ENCODE measurements around the gene RASGRF2. TPM values are rescaled to one million over a fixed set of nuclear protein-coding genes. Genes with fewer than 3 reads are reported as not detected.

The RASGRF2 gene, protein sequence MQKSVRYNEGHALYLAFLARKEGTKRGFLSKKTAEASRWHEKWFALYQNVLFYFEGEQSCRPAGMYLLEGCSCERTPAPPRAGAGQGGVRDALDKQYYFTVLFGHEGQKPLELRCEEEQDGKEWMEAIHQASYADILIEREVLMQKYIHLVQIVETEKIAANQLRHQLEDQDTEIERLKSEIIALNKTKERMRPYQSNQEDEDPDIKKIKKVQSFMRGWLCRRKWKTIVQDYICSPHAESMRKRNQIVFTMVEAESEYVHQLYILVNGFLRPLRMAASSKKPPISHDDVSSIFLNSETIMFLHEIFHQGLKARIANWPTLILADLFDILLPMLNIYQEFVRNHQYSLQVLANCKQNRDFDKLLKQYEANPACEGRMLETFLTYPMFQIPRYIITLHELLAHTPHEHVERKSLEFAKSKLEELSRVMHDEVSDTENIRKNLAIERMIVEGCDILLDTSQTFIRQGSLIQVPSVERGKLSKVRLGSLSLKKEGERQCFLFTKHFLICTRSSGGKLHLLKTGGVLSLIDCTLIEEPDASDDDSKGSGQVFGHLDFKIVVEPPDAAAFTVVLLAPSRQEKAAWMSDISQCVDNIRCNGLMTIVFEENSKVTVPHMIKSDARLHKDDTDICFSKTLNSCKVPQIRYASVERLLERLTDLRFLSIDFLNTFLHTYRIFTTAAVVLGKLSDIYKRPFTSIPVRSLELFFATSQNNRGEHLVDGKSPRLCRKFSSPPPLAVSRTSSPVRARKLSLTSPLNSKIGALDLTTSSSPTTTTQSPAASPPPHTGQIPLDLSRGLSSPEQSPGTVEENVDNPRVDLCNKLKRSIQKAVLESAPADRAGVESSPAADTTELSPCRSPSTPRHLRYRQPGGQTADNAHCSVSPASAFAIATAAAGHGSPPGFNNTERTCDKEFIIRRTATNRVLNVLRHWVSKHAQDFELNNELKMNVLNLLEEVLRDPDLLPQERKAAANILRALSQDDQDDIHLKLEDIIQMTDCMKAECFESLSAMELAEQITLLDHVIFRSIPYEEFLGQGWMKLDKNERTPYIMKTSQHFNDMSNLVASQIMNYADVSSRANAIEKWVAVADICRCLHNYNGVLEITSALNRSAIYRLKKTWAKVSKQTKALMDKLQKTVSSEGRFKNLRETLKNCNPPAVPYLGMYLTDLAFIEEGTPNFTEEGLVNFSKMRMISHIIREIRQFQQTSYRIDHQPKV (N-terminal part only)
- 10 to 100 TPM; 10.0 to 11.6 TPM for total RNA-seq

DNA sequence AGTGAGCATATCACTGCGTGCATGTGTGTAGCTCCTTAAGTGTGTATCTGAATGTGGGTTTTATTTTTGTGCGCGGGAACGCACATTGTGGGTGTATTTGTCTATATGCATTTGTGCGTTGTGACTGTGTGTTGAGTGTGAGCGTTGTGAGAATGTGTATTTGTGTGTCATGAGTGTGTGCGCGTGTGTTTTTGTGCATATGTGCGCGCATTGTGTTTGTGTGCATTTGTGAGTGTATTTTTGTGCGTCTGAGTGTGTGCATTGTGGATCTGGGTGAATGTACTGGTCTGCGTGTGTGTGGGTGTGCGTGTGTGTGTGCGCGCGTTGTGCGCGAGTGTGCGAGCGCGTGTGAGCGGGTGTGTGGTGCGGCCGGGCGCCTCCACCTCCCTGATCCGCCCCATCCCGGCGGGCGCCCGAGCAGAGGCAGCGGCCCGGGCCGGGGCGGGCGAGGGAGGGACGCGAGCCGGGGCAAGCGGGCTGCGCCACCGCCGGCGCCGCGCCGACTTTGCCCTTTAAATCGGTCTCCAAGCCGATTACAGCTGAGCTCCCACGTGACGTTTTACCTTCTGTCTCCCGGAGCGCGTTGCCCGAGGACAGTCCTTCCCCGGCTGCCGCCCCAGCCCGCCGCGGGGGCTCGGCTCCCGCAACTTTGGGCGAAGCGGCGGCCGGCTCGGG is at the start of gene RASGRF2:
TSS of gene RASGRF2 (plus strand) at position 596 of the 675 bp plus-strand sequence. CDS start 376 bp downstream, outside the sequence.
- Mint-ChIP-seq H3K4me1 (ENCODE audit: low read depth) (peaks cover 62% of the 10 kb centered on the region), H3K36me3 (ENCODE audit: low read depth) (peaks cover 3% of the 10 kb centered on the region), H3K9me3 (ENCODE audit: insufficient read depth) (no peaks in the 10 kb centered on the region), H3K27ac (peak within 1 kb of the TSS; percentile 79), H3K4me3 (peak within 1 kb of the TSS; percentile 85), H3K27me3 (ENCODE audit: low read depth) (peaks cover 5% of the 10 kb centered on the region)
- peak; percentile 54 for ATAC-seq
- CTCF ChIA-PET: interaction anchor here (2.3 kb wide), 1 partner anchor 148 kb away, joined by 10 read pairs; no protein-coding TSS in a partner anchor
- POLR2A ChIA-PET: interaction anchor here (1.0 kb wide), 1 partner anchor 306 kb away, joined by 3 read pairs; the partner anchor contains the start of gene MSH3
- DNase-seq: peak; percentile 70

DNA sequence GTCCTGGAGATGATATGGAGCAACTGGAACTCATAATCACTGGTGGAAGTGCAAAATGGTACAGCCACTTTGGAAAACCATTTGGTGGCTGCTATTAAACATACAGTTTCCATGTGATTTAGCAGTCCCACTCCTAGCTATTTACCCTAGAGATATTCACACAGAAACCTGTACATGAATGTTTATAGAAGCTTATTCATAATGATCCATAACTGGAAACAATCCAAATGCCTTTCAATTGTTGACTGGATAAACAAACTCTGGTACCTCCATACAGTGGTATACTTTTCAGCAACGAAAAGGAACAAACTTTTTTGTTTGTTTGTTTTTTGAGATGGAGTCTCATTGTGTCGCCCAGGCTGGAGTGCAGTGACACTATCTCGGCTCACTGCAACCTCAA is 47.7 kb upstream of the RASGRF2 start:
- Mint-ChIP-seq H3K27ac (no peak overlapping the region), H3K27me3 (ENCODE audit: low read depth) (no peaks in the 10 kb centered on the region), H3K36me3 (ENCODE audit: low read depth) (no peaks in the 10 kb centered on the region), H3K4me3 (no peak overlapping the region), H3K4me1 (ENCODE audit: low read depth) (peaks cover 3% of the 10 kb centered on the region), H3K9me3 (ENCODE audit: insufficient read depth) (no peaks in the 10 kb centered on the region)
- CTCF ChIA-PET: no interaction called here
- DNase-seq (no peak), ATAC-seq (no peak)
- POLR2A ChIA-PET: no interaction called here

DNA sequence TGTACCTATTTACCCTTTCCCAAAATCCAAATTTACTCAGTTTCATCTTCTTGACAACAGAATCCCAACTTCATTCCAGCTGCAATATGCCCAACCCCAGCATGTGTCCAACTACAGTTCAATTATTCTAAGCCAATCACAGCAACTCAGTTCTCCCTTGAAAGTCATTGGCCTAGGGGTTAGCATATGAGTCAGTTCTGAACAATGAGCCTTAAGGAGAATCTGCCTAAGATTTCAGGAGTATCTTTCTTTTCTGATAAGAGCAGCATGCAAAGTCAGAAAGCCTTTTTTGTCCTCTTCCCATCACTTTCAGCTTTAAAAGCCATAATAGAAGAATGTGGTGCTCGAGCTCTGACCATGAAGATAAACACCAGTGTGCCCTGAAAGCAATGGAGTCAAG is 44.4 kb upstream of the RASGRF2 start:
- no peak overlapping the region for H3K27ac Mint-ChIP-seq
- no peaks in the 10 kb centered on the region for H3K27me3 Mint-ChIP-seq (ENCODE audit: low read depth)
- H3K36me3 Mint-ChIP-seq (ENCODE audit: low read depth): no peaks in the 10 kb centered on the region
- ATAC-seq (no peak), DNase-seq (no peak)
- CTCF ChIA-PET: interaction anchor here (0.5 to 1.8 kb wide), 3 partner anchors 192 to 1128 kb away, joined by 3 to 10 read pairs (median 4); no protein-coding TSS in a partner anchor
- POLR2A ChIA-PET: no interaction called here
- H3K9me3 Mint-ChIP-seq (ENCODE audit: insufficient read depth): no peaks in the 10 kb centered on the region
- no peak overlapping the region for H3K4me3 Mint-ChIP-seq
- H3K4me1 Mint-ChIP-seq (ENCODE audit: low read depth): peaks cover 11% of the 10 kb centered on the region

DNA sequence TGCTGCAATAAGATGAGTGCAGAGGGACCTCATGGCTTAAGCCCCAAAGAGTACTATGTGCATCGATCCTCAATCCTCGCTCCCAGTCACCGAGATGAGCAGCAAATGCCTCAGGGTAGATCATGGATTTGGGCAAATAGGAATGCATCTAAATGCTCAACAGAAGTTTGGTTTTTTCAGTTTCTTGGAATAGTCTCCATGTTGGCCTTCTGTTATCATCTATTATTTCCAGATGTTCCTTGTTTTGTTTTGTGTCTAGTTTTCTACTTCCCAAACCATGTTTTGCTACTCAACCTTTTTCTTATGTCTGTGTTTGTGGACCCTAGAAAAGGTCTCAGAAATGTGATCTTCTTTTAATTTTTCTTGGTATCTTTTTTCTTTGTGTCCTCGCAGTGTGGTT is 43.5 kb upstream of the RASGRF2 start:
- Mint-ChIP-seq H3K27me3 (ENCODE audit: low read depth) (no peaks in the 10 kb centered on the region), H3K36me3 (ENCODE audit: low read depth) (no peaks in the 10 kb centered on the region), H3K27ac (no peak overlapping the region), H3K9me3 (ENCODE audit: insufficient read depth) (no peaks in the 10 kb centered on the region), H3K4me3 (no peak overlapping the region), H3K4me1 (ENCODE audit: low read depth) (peaks cover 11% of the 10 kb centered on the region)
- DNase-seq (no peak), ATAC-seq (no peak)
- ChIA-PET CTCF (interaction anchor here (1.8 kb wide), 1 partner anchor 191 kb away, joined by 10 read pairs; no protein-coding TSS in a partner anchor), POLR2A (no interaction called here)

DNA sequence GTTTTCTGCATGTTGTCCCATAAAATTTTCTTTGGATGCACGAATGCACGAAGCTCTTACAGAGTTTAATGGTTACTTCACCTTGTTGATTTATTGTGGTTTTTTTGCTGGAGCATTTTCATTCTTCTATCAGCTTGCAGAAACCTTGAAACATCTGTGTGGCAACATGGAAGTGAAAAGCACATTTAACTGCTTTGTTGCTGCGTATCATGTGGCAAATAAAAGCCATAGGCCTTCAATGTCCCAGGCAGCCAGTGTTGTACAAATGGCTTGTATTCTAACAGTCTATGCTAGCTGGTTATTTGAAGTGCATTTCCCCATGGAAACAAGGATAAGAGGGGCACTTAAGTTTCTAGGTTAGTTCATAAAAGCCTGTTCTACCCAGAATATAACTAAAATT is 42.5 kb upstream of the RASGRF2 start:
- no peaks in the 10 kb centered on the region for H3K9me3 Mint-ChIP-seq (ENCODE audit: insufficient read depth)
- peaks cover 11% of the 10 kb centered on the region for H3K4me1 Mint-ChIP-seq (ENCODE audit: low read depth)
- no peak overlapping the region for H3K27ac Mint-ChIP-seq
- DNase-seq (no peak), ATAC-seq (no peak)
- peaks cover 4% of the 10 kb centered on the region for H3K27me3 Mint-ChIP-seq (ENCODE audit: low read depth)
- H3K4me3 Mint-ChIP-seq: no peak overlapping the region
- POLR2A ChIA-PET: no interaction called here
- CTCF ChIA-PET: interaction anchor here (0.5 kb wide), 1 partner anchor 21 kb away, joined by 3 read pairs; no protein-coding TSS in a partner anchor
- no peaks in the 10 kb centered on the region for H3K36me3 Mint-ChIP-seq (ENCODE audit: low read depth)

DNA sequence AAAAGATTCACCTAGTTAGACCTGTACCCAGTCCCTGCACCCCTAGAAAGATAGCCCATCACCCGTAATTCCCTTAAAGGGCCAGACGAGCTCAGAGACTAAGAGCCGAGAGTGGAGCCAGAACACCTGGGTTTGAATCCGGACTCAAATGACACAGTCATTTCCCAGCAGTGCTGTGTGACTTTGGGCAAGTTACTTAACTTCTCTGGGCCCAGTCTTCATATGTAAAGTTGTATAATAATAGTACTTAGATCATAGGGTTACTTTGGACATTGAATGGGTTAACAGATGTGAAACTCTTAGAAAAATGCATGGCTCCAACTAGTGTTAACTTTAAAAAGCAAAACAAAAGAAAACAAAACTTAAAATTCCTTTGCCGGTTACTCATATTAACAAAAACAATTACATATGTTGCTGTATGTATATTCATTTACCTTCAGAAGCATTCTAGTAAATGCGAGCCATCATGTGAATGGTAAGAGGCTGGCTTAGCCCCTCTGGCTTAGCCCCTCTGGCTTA is 40.4 kb upstream of the RASGRF2 start:
- CTCF ChIA-PET: no interaction called here
- Mint-ChIP-seq H3K27me3 (ENCODE audit: low read depth) (peaks cover 4% of the 10 kb centered on the region), H3K4me1 (ENCODE audit: low read depth) (peaks cover 11% of the 10 kb centered on the region), H3K9me3 (ENCODE audit: insufficient read depth) (no peaks in the 10 kb centered on the region), H3K27ac (no peak overlapping the region), H3K4me3 (no peak overlapping the region), H3K36me3 (ENCODE audit: low read depth) (no peaks in the 10 kb centered on the region)
- DNase-seq (no peak), ATAC-seq (no peak)
- POLR2A ChIA-PET: no interaction called here

DNA sequence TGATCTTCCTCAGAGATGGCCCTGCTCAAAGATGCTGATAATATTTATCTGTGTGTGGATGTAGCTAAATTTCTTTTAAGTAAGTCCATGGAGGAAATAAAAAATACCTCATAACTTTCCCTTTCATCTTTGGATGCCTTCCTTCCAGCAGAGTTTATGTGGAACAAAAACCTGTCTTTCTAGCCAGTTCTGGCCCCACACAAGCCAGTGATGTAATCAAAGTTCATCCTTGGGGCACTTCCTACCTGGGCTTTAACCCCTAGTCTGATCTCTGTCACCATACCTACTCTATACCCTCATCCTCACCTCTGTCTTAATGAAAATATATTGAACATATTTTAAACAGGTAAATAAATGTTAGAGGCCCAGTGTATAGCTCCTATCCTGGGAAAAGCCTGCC is 39.8 kb upstream of the RASGRF2 start:
- H3K27ac Mint-ChIP-seq: no peak overlapping the region
- no peak for ATAC-seq
- H3K9me3 Mint-ChIP-seq (ENCODE audit: insufficient read depth): no peaks in the 10 kb centered on the region
- DNase-seq: no peak
- ChIA-PET POLR2A (no interaction called here), CTCF (no interaction called here)
- H3K27me3 Mint-ChIP-seq (ENCODE audit: low read depth): peaks cover 4% of the 10 kb centered on the region
- H3K4me3 Mint-ChIP-seq: no peak overlapping the region
- H3K4me1 Mint-ChIP-seq (ENCODE audit: low read depth): peaks cover 11% of the 10 kb centered on the region
- H3K36me3 Mint-ChIP-seq (ENCODE audit: low read depth): no peaks in the 10 kb centered on the region

DNA sequence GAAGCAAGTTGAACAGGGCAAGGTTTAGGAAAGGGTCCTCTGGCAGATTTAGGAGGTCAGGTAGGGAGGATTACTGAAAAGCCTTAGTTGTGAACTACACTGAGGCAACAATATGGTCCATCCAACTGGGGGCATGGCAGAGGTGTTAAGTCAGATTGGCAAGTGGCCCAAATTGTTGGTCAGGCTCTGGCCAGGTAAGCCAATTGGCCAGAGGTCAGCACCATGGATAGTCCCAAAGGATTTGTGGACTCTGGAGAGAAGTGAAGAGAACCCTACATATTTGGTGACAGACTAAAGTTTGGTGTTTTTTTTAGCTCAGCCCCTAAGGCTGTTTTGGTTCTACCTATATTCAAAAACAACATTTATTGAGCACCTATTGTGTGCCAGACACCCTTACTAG is 39.1 kb upstream of the RASGRF2 start:
- H3K27ac Mint-ChIP-seq: no peak overlapping the region
- POLR2A ChIA-PET: interaction anchor here (1.0 kb wide), 1 partner anchor 84 kb away, joined by 3 read pairs; no protein-coding TSS in a partner anchor

DNA sequence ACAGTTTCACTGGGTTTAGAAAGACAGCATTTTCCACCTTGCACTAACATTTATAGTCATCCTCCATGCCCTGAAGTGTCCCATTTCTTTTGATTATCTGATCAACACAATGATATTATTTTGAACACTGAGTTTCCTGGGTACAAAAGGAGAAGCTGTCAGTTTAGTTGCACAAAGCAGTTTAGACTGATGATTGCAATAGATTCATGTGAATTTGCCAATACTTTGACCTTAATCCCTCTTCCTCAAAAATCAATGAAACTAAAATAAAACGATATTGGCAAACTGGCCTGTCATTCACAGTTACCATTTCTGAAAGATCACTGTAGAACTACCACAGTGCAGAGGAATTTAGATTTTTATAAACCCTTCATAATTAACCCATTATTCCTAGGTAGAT is 34.2 kb upstream of the RASGRF2 start:
- ChIA-PET POLR2A (interaction anchor here (0.6 kb wide), 1 partner anchor 188 kb away, joined by 3 read pairs; no protein-coding TSS in a partner anchor), CTCF (no interaction called here)
- no peak overlapping the region for H3K4me3 Mint-ChIP-seq
- no peaks in the 10 kb centered on the region for H3K9me3 Mint-ChIP-seq (ENCODE audit: insufficient read depth)
- H3K4me1 Mint-ChIP-seq (ENCODE audit: low read depth): no peaks in the 10 kb centered on the region
- DNase-seq: no peak
- no peak for ATAC-seq
- peaks cover 4% of the 10 kb centered on the region for H3K27me3 Mint-ChIP-seq (ENCODE audit: low read depth)
- H3K36me3 Mint-ChIP-seq (ENCODE audit: low read depth): no peaks in the 10 kb centered on the region
- no peak overlapping the region for H3K27ac Mint-ChIP-seq

More for the DNA sequence above, 39.1 kb upstream of the RASGRF2 start:
- DNase-seq (no peak), ATAC-seq (no peak)
- H3K4me1 Mint-ChIP-seq (ENCODE audit: low read depth): peaks cover 11% of the 10 kb centered on the region
- H3K27me3 Mint-ChIP-seq (ENCODE audit: low read depth): peaks cover 4% of the 10 kb centered on the region
- CTCF ChIA-PET: no interaction called here
- no peak overlapping the region for H3K4me3 Mint-ChIP-seq
- H3K9me3 Mint-ChIP-seq (ENCODE audit: insufficient read depth): no peaks in the 10 kb centered on the region
- H3K36me3 Mint-ChIP-seq (ENCODE audit: low read depth): no peaks in the 10 kb centered on the region

DNA sequence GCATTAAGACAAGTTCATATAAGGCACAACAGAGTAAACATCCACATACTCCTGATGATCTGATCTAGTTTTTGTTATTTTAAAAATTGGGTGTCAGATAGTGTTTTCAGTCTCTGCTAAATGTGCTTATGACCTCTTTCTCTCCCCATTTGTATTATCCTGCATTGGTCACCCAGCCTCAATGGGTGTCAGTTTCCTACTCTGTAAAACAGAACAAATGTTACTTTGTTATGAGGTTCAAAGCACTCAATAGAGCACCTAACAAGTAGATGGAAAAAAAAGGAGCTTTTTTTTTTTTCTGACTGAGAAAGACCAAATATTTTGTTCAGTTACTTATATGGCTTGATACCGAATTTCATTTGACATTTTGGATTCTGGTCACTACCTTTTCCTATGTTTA is 33.6 kb upstream of the RASGRF2 start:
- Mint-ChIP-seq H3K9me3 (ENCODE audit: insufficient read depth) (no peaks in the 10 kb centered on the region), H3K27ac (no peak overlapping the region), H3K27me3 (ENCODE audit: low read depth) (peaks cover 4% of the 10 kb centered on the region), H3K4me1 (ENCODE audit: low read depth) (no peaks in the 10 kb centered on the region), H3K4me3 (no peak overlapping the region), H3K36me3 (ENCODE audit: low read depth) (no peaks in the 10 kb centered on the region)
- DNase-seq (no peak), ATAC-seq (no peak)
- ChIA-PET POLR2A (interaction anchor here (0.6 kb wide), 1 partner anchor 187 kb away, joined by 3 read pairs; no protein-coding TSS in a partner anchor), CTCF (interaction anchor here (0.5 kb wide), 1 partner anchor 50 kb away, joined by 3 read pairs; no protein-coding TSS in a partner anchor)
